Activated CD8-positive, alpha-beta T cell treated with anti-CD3 and anti-CD28 coated beads for 36 hours (primary cell): Measurements from ENCODE around the gene BNC2. TPM values are rescaled to one million over a fixed set of nuclear protein-coding genes. Genes with fewer than 3 reads are reported as not detected.

Experiments used
- ATAC-seq: fragments of 200-7000 bp; cut with Tn5 transposase; one replicate; pipeline ENCODE4 v1.10.0; 2021; ENCODE audit warnings: mild to moderate bottlenecking, moderate library complexity
- CTCF ChIA-PET: fragments of 350-600 bp; sonication (Branson Sonifier 250); formaldehyde crosslinking; loops from one replicate; lab custom pipeline; 2021; ENCODE audit warnings: antibody characterized with exemption; lab: Charles Lee
- POLR2A ChIA-PET: fragments of 350-600 bp; sonication (Branson Sonifier 250); formaldehyde crosslinking; loops from one replicate; lab custom pipeline; 2021; ENCODE audit warnings: antibody characterized with exemption; lab: Charles Lee
- DNase-seq: peaks from one replicate; pipeline ENCODE4 v3.0.0-alpha.2; 2020
- H3K27ac Mint-ChIP-seq: one replicate; pipeline ENCODE4 v1.8.0; 2021; ENCODE audit warnings: mild to moderate bottlenecking, mixed read lengths
- H3K27me3 Mint-ChIP-seq: one replicate; pipeline ENCODE4 v1.8.0; 2021; ENCODE audit warnings: mixed read lengths
- H3K36me3 Mint-ChIP-seq: one replicate; pipeline ENCODE4 v1.8.0; 2021; ENCODE audit warnings: low read depth, mixed read lengths
- H3K4me1 Mint-ChIP-seq: one replicate; pipeline ENCODE4 v1.8.0; 2021; ENCODE audit warnings: low read depth, mixed read lengths
- H3K4me3 Mint-ChIP-seq: one replicate; pipeline ENCODE4 v1.8.0; 2021; ENCODE audit warnings: mild to moderate bottlenecking, moderate library complexity, mixed read lengths
- H3K9me3 Mint-ChIP-seq: one replicate; pipeline ENCODE4 v1.8.0; 2021; ENCODE audit warnings: mixed read lengths
- intact Hi-C: fragments of 100-400 bp; cut with micrococcal nuclease; formaldehyde crosslinking; loops from one replicate; pipeline ENCODE4 v1.10.0; 2022
- total RNA-seq, 2 experiments: library from RNA; stranded (reverse); gene quantifications; one replicate each; pipeline ENCODE4 v1.2.3, GENCODE V29; 2021
- TF ChIP-seq, protein P1 (sequence below): fragments of 200-600 bp; IDR thresholded peaks from one replicate; pipeline ENCODE4 v1.8.0; 2022; ENCODE audit warnings: antibody characterized with exemption, mild to moderate bottlenecking

Gene BNC2
- total RNA-seq, 2 experiments from 2014 or later = not detected

DNA sequence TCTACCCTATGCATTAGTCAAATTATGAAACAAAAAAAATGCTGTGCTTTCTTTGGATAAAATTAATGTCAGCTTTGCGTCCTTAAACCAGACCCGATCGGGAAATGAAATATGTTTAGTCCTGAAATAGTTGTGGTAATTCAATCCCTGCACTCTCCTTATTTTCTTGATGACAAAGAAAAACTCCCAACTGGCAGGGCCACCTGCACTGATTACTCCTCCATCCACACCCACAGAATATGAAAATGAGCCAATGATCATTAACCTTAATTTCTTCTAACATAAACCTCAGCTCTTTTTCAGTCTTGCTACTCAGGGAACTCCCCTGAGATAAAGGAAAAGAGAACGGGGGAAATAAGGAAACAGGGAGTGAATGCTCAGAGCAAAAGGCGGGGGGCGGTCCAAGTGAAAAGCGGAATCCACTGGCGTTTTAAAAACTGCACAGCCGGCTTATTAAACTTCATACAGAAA is 245.3 kb downstream of the BNC2 start:
- Mint-ChIP-seq H3K27ac (no peak overlapping the region), H3K27me3 (no peaks in the 10 kb centered on the region), H3K36me3 (no peaks in the 10 kb centered on the region), H3K4me1 (no peaks in the 10 kb centered on the region), H3K9me3 (no peaks in the 10 kb centered on the region), H3K4me3 (no peak overlapping the region)
- no peak for DNase-seq
- ChIA-PET POLR2A (no interaction called here), CTCF (no interaction called here)
- intact Hi-C loops = no loop called here
- no peak for ATAC-seq
- TF ChIP-seq, protein P1, sequence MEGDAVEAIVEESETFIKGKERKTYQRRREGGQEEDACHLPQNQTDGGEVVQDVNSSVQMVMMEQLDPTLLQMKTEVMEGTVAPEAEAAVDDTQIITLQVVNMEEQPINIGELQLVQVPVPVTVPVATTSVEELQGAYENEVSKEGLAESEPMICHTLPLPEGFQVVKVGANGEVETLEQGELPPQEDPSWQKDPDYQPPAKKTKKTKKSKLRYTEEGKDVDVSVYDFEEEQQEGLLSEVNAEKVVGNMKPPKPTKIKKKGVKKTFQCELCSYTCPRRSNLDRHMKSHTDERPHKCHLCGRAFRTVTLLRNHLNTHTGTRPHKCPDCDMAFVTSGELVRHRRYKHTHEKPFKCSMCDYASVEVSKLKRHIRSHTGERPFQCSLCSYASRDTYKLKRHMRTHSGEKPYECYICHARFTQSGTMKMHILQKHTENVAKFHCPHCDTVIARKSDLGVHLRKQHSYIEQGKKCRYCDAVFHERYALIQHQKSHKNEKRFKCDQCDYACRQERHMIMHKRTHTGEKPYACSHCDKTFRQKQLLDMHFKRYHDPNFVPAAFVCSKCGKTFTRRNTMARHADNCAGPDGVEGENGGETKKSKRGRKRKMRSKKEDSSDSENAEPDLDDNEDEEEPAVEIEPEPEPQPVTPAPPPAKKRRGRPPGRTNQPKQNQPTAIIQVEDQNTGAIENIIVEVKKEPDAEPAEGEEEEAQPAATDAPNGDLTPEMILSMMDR = no peak

DNA sequence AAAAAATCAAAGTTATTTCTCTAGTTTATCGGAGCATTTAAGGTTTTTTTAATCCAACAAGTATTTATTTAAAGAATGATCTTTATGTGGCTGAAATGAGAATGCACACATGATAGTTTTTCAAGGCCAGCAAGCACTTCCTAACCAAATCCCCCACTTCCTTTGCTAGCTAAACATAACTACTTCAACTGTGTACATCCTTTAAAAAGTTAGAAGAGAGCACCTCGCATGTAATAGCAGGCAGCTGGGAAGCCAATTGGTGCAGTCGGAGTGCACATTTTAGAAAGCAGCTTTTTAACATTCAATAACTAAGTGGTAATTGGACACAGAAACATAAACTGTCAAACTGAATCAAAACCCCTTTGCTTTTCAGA is 245.7 kb downstream of the BNC2 start:
- Mint-ChIP-seq H3K4me3 (no peak overlapping the region), H3K9me3 (no peaks in the 10 kb centered on the region), H3K36me3 (no peaks in the 10 kb centered on the region), H3K27ac (no peak overlapping the region), H3K27me3 (no peaks in the 10 kb centered on the region), H3K4me1 (no peaks in the 10 kb centered on the region)
- intact Hi-C loops = no loop called here
- POLR2A ChIA-PET = no interaction called here
- ATAC-seq = no peak
- no peak for DNase-seq
- CTCF ChIA-PET = no interaction called here
- TF ChIP-seq, protein P1 = no peak

DNA sequence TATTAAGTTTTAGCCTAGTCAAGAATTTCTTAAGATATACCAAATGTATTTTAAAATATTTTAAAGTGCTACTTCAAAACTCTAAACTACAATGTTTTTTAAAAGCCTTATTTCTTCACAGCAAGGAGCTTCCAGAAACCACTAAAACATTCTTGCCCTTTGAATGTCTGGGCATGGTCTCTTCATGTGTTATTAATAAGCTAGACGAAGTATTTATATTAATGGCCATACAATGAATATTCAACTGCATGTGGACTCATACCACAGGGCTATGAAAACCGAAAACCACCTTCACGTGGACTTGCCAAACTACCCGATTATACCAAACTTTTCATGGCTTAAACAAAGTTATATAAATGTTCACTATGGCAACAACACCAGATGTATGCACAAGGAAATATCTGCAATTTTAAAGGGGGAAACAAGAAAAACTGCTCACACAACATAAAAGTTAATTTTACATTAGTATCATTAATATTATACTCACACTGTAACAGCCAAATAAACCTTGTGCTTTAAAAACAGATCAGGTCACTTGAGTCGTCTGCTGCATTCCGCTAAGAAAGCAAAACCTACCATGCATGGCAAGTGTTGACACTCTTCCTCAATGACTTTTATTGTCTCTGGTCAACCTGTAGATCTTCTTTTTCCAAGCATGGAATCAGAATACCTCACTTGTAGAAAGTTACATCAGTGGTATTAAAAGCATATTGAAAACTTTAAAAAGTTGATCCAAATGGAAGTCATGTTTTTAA is 246.3 kb downstream of the BNC2 start:
- H3K27ac Mint-ChIP-seq = no peak overlapping the region

DNA sequence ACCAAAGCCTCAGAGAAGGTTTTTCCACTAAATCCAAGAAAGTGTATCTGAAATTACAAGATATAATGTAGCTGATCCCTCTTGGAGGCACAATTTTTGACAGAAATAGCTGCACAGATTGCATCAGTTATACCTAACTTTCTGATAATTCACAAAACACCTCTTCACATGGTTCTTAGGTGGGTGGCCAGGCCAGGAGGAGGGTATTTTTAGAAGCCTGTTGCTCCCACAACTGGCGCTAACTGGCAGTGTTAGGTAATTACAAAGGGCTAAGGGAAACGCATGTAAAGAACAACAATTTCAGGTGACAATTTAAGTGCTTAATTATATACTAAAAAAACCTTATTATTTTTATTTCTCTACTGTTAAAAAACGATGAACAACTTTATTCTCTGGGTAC is 247.9 kb downstream of the BNC2 start:
- ChIA-PET CTCF (no interaction called here), POLR2A (no interaction called here)
- DNase-seq = no peak
- H3K27ac Mint-ChIP-seq = no peak overlapping the region
- no peaks in the 10 kb centered on the region for H3K4me1 Mint-ChIP-seq
- TF ChIP-seq, protein P1 = no peak
- H3K27me3 Mint-ChIP-seq = no peaks in the 10 kb centered on the region
- no peak for ATAC-seq
- H3K4me3 Mint-ChIP-seq = no peak overlapping the region
- intact Hi-C loops = no loop called here
- H3K9me3 Mint-ChIP-seq = no peaks in the 10 kb centered on the region
- no peaks in the 10 kb centered on the region for H3K36me3 Mint-ChIP-seq

More for the DNA sequence above, 246.3 kb downstream of the BNC2 start:
- DNase-seq = no peak
- ChIA-PET CTCF (no interaction called here), POLR2A (no interaction called here)
- no peak for ATAC-seq
- H3K4me1 Mint-ChIP-seq = no peaks in the 10 kb centered on the region
- H3K9me3 Mint-ChIP-seq = no peaks in the 10 kb centered on the region
- TF ChIP-seq, protein P1 = no peak
- intact Hi-C loops = no loop called here
- H3K4me3 Mint-ChIP-seq = no peak overlapping the region
- H3K36me3 Mint-ChIP-seq = no peaks in the 10 kb centered on the region
- H3K27me3 Mint-ChIP-seq = no peaks in the 10 kb centered on the region

DNA sequence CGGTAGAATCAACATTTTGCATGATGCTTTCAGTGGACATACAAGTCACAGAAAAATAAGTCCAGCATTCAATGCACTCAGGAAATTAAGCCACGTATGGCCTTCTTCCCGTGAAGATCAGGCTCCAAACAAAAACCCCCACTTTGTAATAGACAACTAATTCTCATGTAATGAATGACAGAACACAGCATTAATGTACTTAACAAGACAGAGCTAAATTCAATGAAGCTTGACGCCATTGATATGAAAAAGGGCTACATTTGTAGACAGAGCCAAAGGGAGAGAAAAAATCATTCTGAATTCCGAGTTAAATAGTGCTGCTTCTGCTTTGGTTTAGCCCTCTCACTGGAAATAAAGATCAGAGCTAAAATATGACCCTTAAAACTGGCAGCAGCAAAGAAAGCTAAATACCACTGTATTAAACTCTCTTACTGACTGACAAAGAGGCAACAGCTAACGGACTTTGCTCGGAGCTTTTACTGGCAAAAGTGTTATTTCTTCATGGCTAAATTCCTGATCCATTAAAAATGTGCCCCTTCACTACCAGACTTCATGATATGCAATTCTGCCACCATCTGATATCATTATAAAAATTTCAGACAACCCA is 250.5 kb downstream of the BNC2 start:
- TF ChIP-seq, protein P1 = no peak
- ChIA-PET POLR2A (no interaction called here), CTCF (interaction anchor here (0.7 kb wide), 1 partner anchor 9 kb away, joined by 4 read pairs; no protein-coding TSS in a partner anchor)
- Mint-ChIP-seq H3K27me3 (no peaks in the 10 kb centered on the region), H3K36me3 (no peaks in the 10 kb centered on the region), H3K4me3 (no peak overlapping the region), H3K4me1 (no peaks in the 10 kb centered on the region), H3K27ac (no peak overlapping the region), H3K9me3 (no peaks in the 10 kb centered on the region)
- ATAC-seq (no peak), DNase-seq (no peak)
- intact Hi-C loops = no loop called here
